NT2/D1 (cell line): ENCODE measurements around the gene ERC2.
"Not testable (repeated sequence)": the region's sequence is repeated elsewhere in the genome, so short reads cannot be mapped to it uniquely, and the experiment has no call there.

Experiments used
- DNase-seq: peaks from one replicate; pipeline ENCODE4 v3.0.0-alpha.2; 2011; ENCODE audit warnings: low read depth, low spot score
- H3K27me3 ChIP-seq: 2 replicates; pipeline ENCODE4 v1.6.0; 2011; ENCODE audit warnings: mild to moderate bottlenecking; ENCODE audit not compliant: insufficient read length, insufficient read depth
- H3K36me3 ChIP-seq: 2 replicates; pipeline ENCODE4 v1.6.1; 2011; ENCODE audit warnings: mild to moderate bottlenecking, low read length, mixed read lengths; ENCODE audit not compliant: insufficient read depth, insufficient read length
- H3K4me1 ChIP-seq: 2 replicates; pipeline ENCODE4 v1.5.1; 2011; ENCODE audit not compliant: insufficient read depth, insufficient read length
- H3K4me3 ChIP-seq: 2 replicates; pipeline ENCODE4 v1.5.1; 2011; ENCODE audit warnings: low read depth; ENCODE audit not compliant: insufficient read length
- H3K9ac ChIP-seq: 2 replicates; pipeline ENCODE4 v1.6.0; 2011; ENCODE audit warnings: low read depth; ENCODE audit not compliant: insufficient read length
- H3K9me3 ChIP-seq: 2 replicates; pipeline ENCODE4 v1.5.1; 2011; ENCODE audit warnings: mild to moderate bottlenecking, low read length; ENCODE audit not compliant: insufficient read depth
- SUZ12 ChIP-seq: IDR thresholded peaks from 2 replicates; pipeline ENCODE4 v1.6.1; 2011; ENCODE audit not compliant: insufficient read length, insufficient read depth; ENCODE audit errors: extremely low read depth
- YY1 ChIP-seq: IDR thresholded peaks from 2 replicates; pipeline ENCODE4 v1.6.1; 2011; ENCODE audit not compliant: insufficient read length, insufficient read depth
- ZNF274 ChIP-seq: IDR thresholded peaks from 2 replicates; pipeline ENCODE4 v1.6.1; 2011; ENCODE audit warnings: mild to moderate bottlenecking, low read depth, low read length

The ERC2 gene

GRCh38 chr3:56042326-56042951 is 425.8 kb downstream of the ERC2 start:
- no peak overlapping the region for H3K4me3 ChIP-seq
- no peaks in the 10 kb centered on the region for H3K9me3 ChIP-seq
- no peaks in the 10 kb centered on the region for H3K4me1 ChIP-seq
- H3K36me3 ChIP-seq, result no peaks in the 10 kb centered on the region
- no peak for DNase-seq
- H3K9ac ChIP-seq, result no peak overlapping the region
- H3K27me3 ChIP-seq, result no peaks in the 10 kb centered on the region
- TF ChIP-seq SUZ12 (no peak), ZNF274 (no peak), YY1 (no peak)

DNA sequence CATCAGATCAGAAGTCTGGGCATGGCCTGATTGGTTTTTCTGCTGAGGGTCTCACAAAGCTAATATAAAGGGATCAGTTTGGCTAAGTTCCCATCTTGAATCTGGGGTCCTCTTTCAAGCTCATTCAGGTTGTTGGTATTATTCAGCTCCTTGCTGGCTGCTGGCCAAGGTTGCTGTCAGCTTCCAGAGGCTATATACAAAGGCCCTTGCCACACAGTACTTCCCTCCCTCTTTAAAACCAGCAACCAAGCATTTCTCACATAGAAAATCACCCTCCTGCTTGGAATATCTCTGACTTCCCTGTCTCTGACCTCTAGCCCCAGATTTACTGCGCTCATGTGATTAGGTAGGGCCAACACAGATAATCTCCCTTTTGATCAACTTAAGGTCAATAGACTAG is 442.9 kb downstream of the ERC2 start:
- H3K9me3 ChIP-seq, result no peaks in the 10 kb centered on the region
- H3K36me3 ChIP-seq, result no peaks in the 10 kb centered on the region

GRCh38 chr3:56023546-56023945 is 444.7 kb downstream of the ERC2 start:
- Histone ChIP-seq H3K27me3 (no peaks in the 10 kb centered on the region), H3K4me3 (no peak overlapping the region), H3K36me3 (no peaks in the 10 kb centered on the region), H3K9me3 (no peaks in the 10 kb centered on the region), H3K4me1 (no peaks in the 10 kb centered on the region), H3K9ac (no peak overlapping the region)
- no peak for DNase-seq
- no peak for TF ChIP-seq YY1
- no peak for TF ChIP-seq ZNF274
- no peak for TF ChIP-seq SUZ12

More for the DNA sequence above, 442.9 kb downstream of the ERC2 start:
- DNase-seq, result no peak
- no peaks in the 10 kb centered on the region for H3K4me1 ChIP-seq
- H3K4me3 ChIP-seq, result no peak overlapping the region
- no peak for TF ChIP-seq YY1
- no peak for TF ChIP-seq SUZ12
- no peak for TF ChIP-seq ZNF274
- H3K9ac ChIP-seq, result no peak overlapping the region
- no peaks in the 10 kb centered on the region for H3K27me3 ChIP-seq

DNA sequence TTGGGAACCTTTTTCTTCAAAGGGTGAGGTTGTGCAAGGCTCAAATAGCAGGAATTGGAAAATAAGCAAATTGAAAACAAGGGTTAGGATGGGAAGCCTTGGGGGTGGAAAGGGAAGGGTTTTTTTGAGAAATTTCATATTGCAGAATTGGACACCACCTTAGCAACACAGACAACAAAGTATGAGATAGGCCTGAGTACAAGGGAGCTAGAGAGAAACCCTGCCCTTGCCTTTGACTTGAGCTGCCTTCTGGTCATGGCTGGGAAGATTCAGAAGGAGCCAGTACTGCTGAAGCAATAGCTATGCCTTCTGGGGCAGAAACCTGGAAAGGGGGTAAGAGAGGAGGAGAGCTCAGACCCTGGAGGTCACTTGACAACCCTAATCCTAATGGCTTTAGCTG is 445.6 kb downstream of the ERC2 start:
- no peaks in the 10 kb centered on the region for H3K36me3 ChIP-seq
- H3K4me1 ChIP-seq, result no peaks in the 10 kb centered on the region
- no peak for DNase-seq
- no peak overlapping the region for H3K9ac ChIP-seq
- H3K27me3 ChIP-seq, result no peaks in the 10 kb centered on the region
- no peak for TF ChIP-seq ZNF274
- no peak for TF ChIP-seq YY1
- no peak for TF ChIP-seq SUZ12
- H3K4me3 ChIP-seq, result no peak overlapping the region
- no peaks in the 10 kb centered on the region for H3K9me3 ChIP-seq

DNA sequence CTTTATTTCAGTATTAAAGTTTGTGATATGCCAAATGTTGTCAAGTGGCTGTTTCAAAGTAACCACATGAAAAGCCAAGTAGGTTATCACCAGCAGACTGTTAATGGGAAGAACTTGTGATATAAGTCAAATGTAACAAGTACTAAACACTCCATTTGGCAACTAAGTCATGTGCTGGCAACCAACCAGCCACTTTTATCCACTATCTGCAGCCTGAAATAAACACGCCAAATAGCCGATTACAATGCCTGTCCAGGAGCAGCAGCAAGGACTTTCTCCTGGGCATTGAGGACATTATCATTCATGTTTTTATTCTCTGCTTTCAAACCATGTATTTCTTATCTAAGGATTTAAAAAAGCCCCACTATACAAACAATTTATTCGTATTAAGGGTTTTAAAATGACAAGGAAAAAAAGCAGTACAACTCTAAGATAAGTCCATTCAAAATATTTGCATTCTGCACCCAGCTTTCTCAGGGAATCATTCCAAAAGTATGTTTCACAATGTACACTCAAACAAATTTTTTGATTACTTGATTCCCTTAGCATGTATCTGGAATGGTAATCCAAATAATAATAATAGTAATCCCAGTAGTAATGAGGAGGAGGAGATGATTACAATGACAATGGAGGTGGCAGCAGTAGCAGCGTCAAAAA is 448.6 kb downstream of the ERC2 start:
- Histone ChIP-seq H3K27me3 (no peaks in the 10 kb centered on the region), H3K36me3 (no peaks in the 10 kb centered on the region), H3K9me3 (no peaks in the 10 kb centered on the region), H3K9ac (no peak overlapping the region), H3K4me3 (no peak overlapping the region), H3K4me1 (no peaks in the 10 kb centered on the region)
- DNase-seq, result no peak
- TF ChIP-seq YY1, result no peak
- TF ChIP-seq ZNF274, result no peak
- TF ChIP-seq SUZ12, result no peak

GRCh38 chr3:56015374-56015773 is 452.9 kb downstream of the ERC2 start:
- H3K9me3 ChIP-seq, H3K9ac ChIP-seq, H3K36me3 ChIP-seq, H3K4me3 ChIP-seq, H3K27me3 ChIP-seq, H3K4me1 ChIP-seq, DNase-seq: not testable (repeated sequence)

GRCh38 chr3:56012721-56013120 is 455.5 kb downstream of the ERC2 start:
- no peaks in the 10 kb centered on the region for H3K27me3 ChIP-seq
- DNase-seq, result no peak
- no peak overlapping the region for H3K9ac ChIP-seq
- H3K4me3 ChIP-seq, result no peak overlapping the region
- H3K36me3 ChIP-seq, result no peaks in the 10 kb centered on the region
- no peaks in the 10 kb centered on the region for H3K4me1 ChIP-seq
- no peaks in the 10 kb centered on the region for H3K9me3 ChIP-seq
- TF ChIP-seq SUZ12 (no peak), ZNF274 (no peak), YY1 (no peak)
